Activated naive CD4-positive, alpha-beta T cell treated with anti-CD3 and anti-CD28 coated beads for 36 hours (primary cell): ENCODE data around the gene TTL. TPM values are rescaled to one million over a fixed set of nuclear protein-coding genes. Genes with fewer than 3 reads are reported as not detected.

Source experiments
- total RNA-seq, 2 experiments: library from RNA; stranded (reverse); gene quantifications; one replicate each; pipeline ENCODE4 v1.2.3, GENCODE V29; 2021

Gene TTL
- total RNA-seq, 2 experiments from 2014 or later = 20.2 to 21.3 TPM

Other genes with a start within 250 kb of the TTL start
- gene ZC3H8, start 227.1 kb upstream of the TTL start, total RNA-seq = 10 to 100 TPM; 15.5 to 18.7 TPM
- 10 to 100 TPM; 18.5 to 18.7 TPM for gene ZC3H6, start 206.6 kb upstream of the TTL start, total RNA-seq
- 10 to 100 TPM; 12.5 to 13.0 TPM for gene RGPD8, start 48.5 kb upstream of the TTL start, total RNA-seq
- gene POLR1B, start 60.3 kb downstream of the TTL start, total RNA-seq = 10 to 100 TPM; 34.5 to 36.1 TPM
- 10 to 100 TPM; 40.3 to 43.5 TPM for gene CHCHD5, start 102.5 kb downstream of the TTL start, total RNA-seq
- gene SLC20A1, start 163.8 kb downstream of the TTL start, total RNA-seq = 10 to 100 TPM; 73.1 to 73.5 TPM
- gene NT5DC4, start 238.9 kb downstream of the TTL start, total RNA-seq = not detected